HL-60 (cell line): ENCODE measurements around the gene MMRN1.

Experiments
- DNase-seq, 2 experiments: peaks; one replicate each; pipeline ENCODE4 v3.0.0-alpha.2; 2010 to 2020; ENCODE audit warnings: low read depth in 1 of 2, low spot score in 1 of 2
- H3K27ac ChIP-seq: fragments of 250-450 bp; sonication (Bioruptor Pico); replicated peaks from 2 replicates; pipeline ENCODE4 v1.5.1; 2020; ENCODE audit warnings: mild to moderate bottlenecking, moderate library complexity
- H3K27me3 ChIP-seq: fragments of 250-450 bp; sonication (Bioruptor Pico); 2 replicates; pipeline ENCODE4 v1.5.1; 2021; ENCODE audit warnings: mild to moderate bottlenecking, moderate library complexity; ENCODE audit not compliant: insufficient read depth, poor library complexity, severe bottlenecking
- H3K4me3 ChIP-seq: replicated peaks from 2 replicates; pipeline ENCODE4 v1.5.1; 2011; ENCODE audit warnings: mild to moderate bottlenecking, control low read depth, low read length; ENCODE audit not compliant: insufficient read depth
- CTCF ChIP-seq: IDR thresholded peaks from one replicate; pipeline ENCODE4 v1.5.1; 2011; ENCODE audit warnings: low read length, control low read depth, inconsistent platforms; ENCODE audit not compliant: insufficient read depth
- GABPA ChIP-seq: IDR thresholded peaks from 2 replicates; pipeline ENCODE4 v1.6.1; 2012; ENCODE audit warnings: low read depth
- POLR2AphosphoS5 ChIP-seq: IDR thresholded peaks from 2 replicates; pipeline ENCODE4 v1.6.1; 2012; ENCODE audit warnings: low read depth
- SPI1 ChIP-seq: IDR thresholded peaks from 2 replicates; pipeline ENCODE4 v1.6.1; 2012; ENCODE audit warnings: low read depth, mild to moderate bottlenecking, borderline replicate concordance
- long read RNA-seq: library from polyadenylated mRNA; unstranded; transcript quantifications from one replicate; pipeline ENCODE4 v2.0.0, GENCODE V29; 2020
- TF ChIP-seq, protein P1 (sequence below): IDR thresholded peaks from 2 replicates; pipeline ENCODE4 v1.6.1; 2012; ENCODE audit warnings: low read depth; ENCODE audit not compliant: insufficient replicate concordance

The MMRN1 gene, protein sequence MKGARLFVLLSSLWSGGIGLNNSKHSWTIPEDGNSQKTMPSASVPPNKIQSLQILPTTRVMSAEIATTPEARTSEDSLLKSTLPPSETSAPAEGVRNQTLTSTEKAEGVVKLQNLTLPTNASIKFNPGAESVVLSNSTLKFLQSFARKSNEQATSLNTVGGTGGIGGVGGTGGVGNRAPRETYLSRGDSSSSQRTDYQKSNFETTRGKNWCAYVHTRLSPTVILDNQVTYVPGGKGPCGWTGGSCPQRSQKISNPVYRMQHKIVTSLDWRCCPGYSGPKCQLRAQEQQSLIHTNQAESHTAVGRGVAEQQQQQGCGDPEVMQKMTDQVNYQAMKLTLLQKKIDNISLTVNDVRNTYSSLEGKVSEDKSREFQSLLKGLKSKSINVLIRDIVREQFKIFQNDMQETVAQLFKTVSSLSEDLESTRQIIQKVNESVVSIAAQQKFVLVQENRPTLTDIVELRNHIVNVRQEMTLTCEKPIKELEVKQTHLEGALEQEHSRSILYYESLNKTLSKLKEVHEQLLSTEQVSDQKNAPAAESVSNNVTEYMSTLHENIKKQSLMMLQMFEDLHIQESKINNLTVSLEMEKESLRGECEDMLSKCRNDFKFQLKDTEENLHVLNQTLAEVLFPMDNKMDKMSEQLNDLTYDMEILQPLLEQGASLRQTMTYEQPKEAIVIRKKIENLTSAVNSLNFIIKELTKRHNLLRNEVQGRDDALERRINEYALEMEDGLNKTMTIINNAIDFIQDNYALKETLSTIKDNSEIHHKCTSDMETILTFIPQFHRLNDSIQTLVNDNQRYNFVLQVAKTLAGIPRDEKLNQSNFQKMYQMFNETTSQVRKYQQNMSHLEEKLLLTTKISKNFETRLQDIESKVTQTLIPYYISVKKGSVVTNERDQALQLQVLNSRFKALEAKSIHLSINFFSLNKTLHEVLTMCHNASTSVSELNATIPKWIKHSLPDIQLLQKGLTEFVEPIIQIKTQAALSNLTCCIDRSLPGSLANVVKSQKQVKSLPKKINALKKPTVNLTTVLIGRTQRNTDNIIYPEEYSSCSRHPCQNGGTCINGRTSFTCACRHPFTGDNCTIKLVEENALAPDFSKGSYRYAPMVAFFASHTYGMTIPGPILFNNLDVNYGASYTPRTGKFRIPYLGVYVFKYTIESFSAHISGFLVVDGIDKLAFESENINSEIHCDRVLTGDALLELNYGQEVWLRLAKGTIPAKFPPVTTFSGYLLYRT
- long read RNA-seq, result 0 reads

- Histone ChIP-seq H3K27ac (no peak within 1 kb of the TSS), H3K27me3 (no peaks in the 10 kb centered on the region), H3K4me3 (no peak within 1 kb of the TSS)
- DNase-seq, result no peak
- TF ChIP-seq POLR2AphosphoS5 (no peak), CTCF (no peak), GABPA (no peak), SPI1 (no peak)
- TF ChIP-seq, protein P1, sequence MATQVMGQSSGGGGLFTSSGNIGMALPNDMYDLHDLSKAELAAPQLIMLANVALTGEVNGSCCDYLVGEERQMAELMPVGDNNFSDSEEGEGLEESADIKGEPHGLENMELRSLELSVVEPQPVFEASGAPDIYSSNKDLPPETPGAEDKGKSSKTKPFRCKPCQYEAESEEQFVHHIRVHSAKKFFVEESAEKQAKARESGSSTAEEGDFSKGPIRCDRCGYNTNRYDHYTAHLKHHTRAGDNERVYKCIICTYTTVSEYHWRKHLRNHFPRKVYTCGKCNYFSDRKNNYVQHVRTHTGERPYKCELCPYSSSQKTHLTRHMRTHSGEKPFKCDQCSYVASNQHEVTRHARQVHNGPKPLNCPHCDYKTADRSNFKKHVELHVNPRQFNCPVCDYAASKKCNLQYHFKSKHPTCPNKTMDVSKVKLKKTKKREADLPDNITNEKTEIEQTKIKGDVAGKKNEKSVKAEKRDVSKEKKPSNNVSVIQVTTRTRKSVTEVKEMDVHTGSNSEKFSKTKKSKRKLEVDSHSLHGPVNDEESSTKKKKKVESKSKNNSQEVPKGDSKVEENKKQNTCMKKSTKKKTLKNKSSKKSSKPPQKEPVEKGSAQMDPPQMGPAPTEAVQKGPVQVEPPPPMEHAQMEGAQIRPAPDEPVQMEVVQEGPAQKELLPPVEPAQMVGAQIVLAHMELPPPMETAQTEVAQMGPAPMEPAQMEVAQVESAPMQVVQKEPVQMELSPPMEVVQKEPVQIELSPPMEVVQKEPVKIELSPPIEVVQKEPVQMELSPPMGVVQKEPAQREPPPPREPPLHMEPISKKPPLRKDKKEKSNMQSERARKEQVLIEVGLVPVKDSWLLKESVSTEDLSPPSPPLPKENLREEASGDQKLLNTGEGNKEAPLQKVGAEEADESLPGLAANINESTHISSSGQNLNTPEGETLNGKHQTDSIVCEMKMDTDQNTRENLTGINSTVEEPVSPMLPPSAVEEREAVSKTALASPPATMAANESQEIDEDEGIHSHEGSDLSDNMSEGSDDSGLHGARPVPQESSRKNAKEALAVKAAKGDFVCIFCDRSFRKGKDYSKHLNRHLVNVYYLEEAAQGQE, result no peak
Measured at GRCh38 chr4:89894649-89895550, at the start of gene MMRN1. MMRN1 (plus strand) TSS chr4:89894854; CDS start chr4:89894972, 118 bp downstream.

DNA sequence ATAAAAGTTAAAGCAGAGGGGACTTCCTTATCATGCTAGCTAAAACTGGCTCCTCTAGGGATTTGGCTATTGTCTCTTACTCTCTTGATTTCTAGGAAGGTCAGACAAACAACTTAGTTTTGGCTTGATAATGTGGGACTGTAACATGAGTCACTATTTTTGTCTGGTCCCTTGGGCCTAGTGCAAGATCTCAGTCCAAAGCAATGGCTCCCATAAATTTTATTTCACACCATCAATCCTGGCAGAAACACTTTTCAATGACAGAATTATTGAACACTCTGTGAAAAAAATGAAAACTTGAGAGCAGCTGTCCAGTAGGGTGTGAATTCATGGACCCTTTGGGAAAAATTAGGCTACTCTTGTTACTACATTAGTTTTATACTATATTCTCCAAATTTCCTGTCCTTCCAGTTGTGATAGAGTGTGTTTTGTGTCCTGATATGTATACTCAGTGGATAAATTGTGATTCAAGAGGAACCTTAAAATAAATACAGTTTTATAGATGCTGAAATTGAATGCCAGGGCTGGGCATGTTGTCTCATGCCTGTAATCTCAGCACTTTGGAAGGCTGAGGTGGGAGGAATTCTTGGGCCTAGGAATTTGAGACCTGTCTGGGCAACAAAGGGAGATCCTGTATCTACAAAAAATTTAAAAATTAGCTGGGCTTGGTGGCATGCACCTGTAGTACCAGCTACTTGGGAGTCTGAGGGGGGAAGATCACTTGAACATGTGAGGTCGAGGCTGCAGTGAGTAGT, 46.9 kb upstream of the MMRN1 start:
- H3K27ac ChIP-seq, result no peak overlapping the region
- H3K27me3 ChIP-seq, result no peaks in the 10 kb centered on the region
- TF ChIP-seq SPI1 (no peak), GABPA (no peak), CTCF (no peak), POLR2AphosphoS5 (no peak)
- TF ChIP-seq, protein P1, result no peak
- no peak overlapping the region for H3K4me3 ChIP-seq
- no peak for DNase-seq
